ENCODE results near the gene CBLN4. TPM values are rescaled to one million over a fixed set of nuclear protein-coding genes. Genes with fewer than 3 reads are reported as not detected.

The CBLN4 gene
- total RNA-seq, 1 experiment from 2014 or later, result not detected

Other genes with a start within 250 kb of the CBLN4 start
- gene MC3R, start 243.2 kb upstream of the CBLN4 start, total RNA-seq (2014; rRNA removed), result not detected in 2 replicates